Osteocyte (in vitro differentiated cells): ENCODE data around the gene SLC17A5. TPM values are rescaled to one million over a fixed set of nuclear protein-coding genes. Genes with fewer than 3 reads are reported as not detected.
"Not testable (repeated sequence)": the region's sequence is repeated elsewhere in the genome, so short reads cannot be mapped to it uniquely, and the experiment has no call there.

Experiments
- DNase-seq: peaks from one replicate; pipeline ENCODE4 v3.0.0; 2021; ENCODE audit warnings: mixed read lengths; ENCODE audit not compliant: unreplicated experiment; ENCODE audit errors: extremely low spot score
- H3K27ac Mint-ChIP-seq: one replicate; pipeline ENCODE4 v1.8.0; 2021; ENCODE audit warnings: mild to moderate bottlenecking, mixed read lengths; ENCODE audit not compliant: unreplicated experiment
- H3K27me3 Mint-ChIP-seq: one replicate; pipeline ENCODE4 v1.8.0; 2021; ENCODE audit warnings: mixed read lengths; ENCODE audit not compliant: unreplicated experiment
- H3K36me3 Mint-ChIP-seq: one replicate; pipeline ENCODE4 v1.8.0; 2021; ENCODE audit warnings: mixed read lengths; ENCODE audit not compliant: unreplicated experiment
- H3K4me1 Mint-ChIP-seq: one replicate; pipeline ENCODE4 v1.8.0; 2021; ENCODE audit warnings: mixed read lengths; ENCODE audit not compliant: unreplicated experiment
- H3K4me3 Mint-ChIP-seq: one replicate; pipeline ENCODE4 v1.8.0; 2021; ENCODE audit warnings: mild to moderate bottlenecking, moderate library complexity, mixed read lengths; ENCODE audit not compliant: unreplicated experiment
- H3K9me3 Mint-ChIP-seq: one replicate; pipeline ENCODE4 v1.8.0; 2021; ENCODE audit warnings: mixed read lengths; ENCODE audit not compliant: unreplicated experiment
- CTCF ChIP-seq: fragments of 200-600 bp; sonication (generic); IDR thresholded peaks from 2 replicates; pipeline ENCODE4 v1.5.0; 2021; ENCODE audit warnings: antibody characterized with exemption, mild to moderate bottlenecking, moderate library complexity
- total RNA-seq: library from RNA; stranded (reverse); gene quantifications from 2 replicates; pipeline ENCODE4 v1.2.1, GENCODE V29; 2021

The SLC17A5 gene
- total RNA-seq, 1 donor from 2014 or later: 20.4 TPM

- Mint-ChIP-seq H3K36me3 (no peaks in the 10 kb centered on the region), H3K4me1 (peaks cover 54% of the 10 kb centered on the region), H3K4me3 (no peak overlapping the region), H3K9me3 (no peaks in the 10 kb centered on the region), H3K27ac (peak overlapping the region; percentile 98), H3K27me3 (no peaks in the 10 kb centered on the region)
- no peak for TF ChIP-seq CTCF
- no peak for DNase-seq
These were observed 72.5 kb downstream of the SLC17A5 start for GRCh38 chr6:73581293-73581692.

GRCh38 chr6:73580247-73581149 lies 73.3 kb downstream of the SLC17A5 start:
- Mint-ChIP-seq H3K27ac (peak overlapping the region; percentile 98), H3K9me3 (no peaks in the 10 kb centered on the region), H3K27me3 (no peaks in the 10 kb centered on the region), H3K36me3 (no peaks in the 10 kb centered on the region), H3K4me1 (peaks cover 46% of the 10 kb centered on the region), H3K4me3 (peak overlapping the region; percentile 70)
- peak; percentile 97 for DNase-seq
- TF ChIP-seq CTCF: peak; percentile 48

GRCh38 chr6:73579851-73580246 lies 73.9 kb downstream of the SLC17A5 start:
- no peak for DNase-seq
- no peaks in the 10 kb centered on the region for H3K27me3 Mint-ChIP-seq
- H3K27ac Mint-ChIP-seq: peak overlapping the region; percentile 98
- H3K4me1 Mint-ChIP-seq: peaks cover 39% of the 10 kb centered on the region
- H3K9me3 Mint-ChIP-seq: no peaks in the 10 kb centered on the region
- H3K4me3 Mint-ChIP-seq: peak overlapping the region; percentile 70
- TF ChIP-seq CTCF: no peak
- no peaks in the 10 kb centered on the region for H3K36me3 Mint-ChIP-seq

- H3K9me3 Mint-ChIP-seq: no peaks in the 10 kb centered on the region
- no peaks in the 10 kb centered on the region for H3K27me3 Mint-ChIP-seq
- no peak overlapping the region for H3K4me3 Mint-ChIP-seq
- no peaks in the 10 kb centered on the region for H3K36me3 Mint-ChIP-seq
- H3K4me1 Mint-ChIP-seq: peaks cover 39% of the 10 kb centered on the region
- DNase-seq: no peak
- TF ChIP-seq CTCF: no peak
- H3K27ac Mint-ChIP-seq: peak overlapping the region; percentile 98
These were observed 74.4 kb downstream of the SLC17A5 start for GRCh38 chr6:73579389-73579788.

- Mint-ChIP-seq H3K4me3 (no peak overlapping the region), H3K27ac (peak overlapping the region; percentile 16), H3K36me3 (no peaks in the 10 kb centered on the region), H3K4me1 (peaks cover 38% of the 10 kb centered on the region), H3K27me3 (no peaks in the 10 kb centered on the region), H3K9me3 (no peaks in the 10 kb centered on the region)
- DNase-seq: no peak
- TF ChIP-seq CTCF: no peak
These were observed 76.1 kb downstream of the SLC17A5 start for GRCh38 chr6:73577676-73578075.

- not testable (repeated sequence) for H3K4me3 Mint-ChIP-seq, H3K27ac Mint-ChIP-seq
These were observed 81.3 kb downstream of the SLC17A5 start for GRCh38 chr6:73572531-73572930.

GRCh38 chr6:73571218-73572181 lies 82.3 kb downstream of the SLC17A5 start:
- H3K27me3 Mint-ChIP-seq: not testable (repeated sequence)

More at GRCh38 chr6:73572531-73572930, 81.3 kb downstream of the SLC17A5 start:
- DNase-seq, H3K27me3 Mint-ChIP-seq, H3K9me3 Mint-ChIP-seq, H3K36me3 Mint-ChIP-seq: not testable (repeated sequence)
- peaks cover 14% of the 10 kb centered on the region for H3K4me1 Mint-ChIP-seq

More at GRCh38 chr6:73571218-73572181, 82.3 kb downstream of the SLC17A5 start:
- not testable (repeated sequence) for H3K27ac Mint-ChIP-seq, H3K4me3 Mint-ChIP-seq, H3K9me3 Mint-ChIP-seq, DNase-seq, H3K36me3 Mint-ChIP-seq
- peaks cover 22% of the 10 kb centered on the region for H3K4me1 Mint-ChIP-seq
